Upper lobe of left lung (tissue), 6 donors: ENCODE data around the gene SNAP23. TPM values are rescaled to one million over a fixed set of nuclear protein-coding genes. Genes with fewer than 3 reads are reported as not detected.

Experiments used
- ATAC-seq, 2 donors: fragments of 200-7000 bp; cut with Tn5 transposase; one replicate each; pipeline ENCODE4 v1.9.1; 2022; ENCODE audit warnings: mild to moderate bottlenecking in 2 of 2, moderate library complexity in 2 of 2; ENCODE audit not compliant: low FRiP score in 2 of 2
- DNase-seq, 2 donors: peaks; one replicate each; pipeline ENCODE4 v3.0.0-alpha.2; 2019 to 2020
- H3K27ac ChIP-seq, 4 donors: fragments of 200-600 bp; sonication (generic); one replicate each; pipeline ENCODE4 v1.5.1; 2016 to 2019
- H3K27me3 ChIP-seq, 4 donors: fragments of 200-600 bp; sonication (generic); one replicate each; pipeline ENCODE4 v1.5.1; 2017 to 2019
- H3K36me3 ChIP-seq, 4 donors: fragments of 200-600 bp; sonication (generic); one replicate each; pipeline ENCODE4 v1.5.1; 2016 to 2019
- H3K4me1 ChIP-seq, 4 donors: fragments of 200-600 bp; sonication (generic); one replicate each; pipeline ENCODE4 v1.5.1; 2018 to 2019
- H3K4me3 ChIP-seq, 4 donors: fragments of 200-600 bp; sonication (generic); one replicate each; pipeline ENCODE4 v1.5.1; 2017 to 2019; ENCODE audit warnings: mild to moderate bottlenecking in 2 of 4, moderate library complexity in 1 of 4
- H3K9me3 ChIP-seq, 4 donors: fragments of 200-600 bp; sonication (generic); one replicate each; pipeline ENCODE4 v1.5.1; 2018 to 2019
- CTCF ChIP-seq, 6 experiments: fragments of 450-650 bp in 4 of 6; fragments of 200-600 bp in 2 of 6; sonication (generic) in 2 of 6; IDR thresholded peaks; one replicate each; pipeline ENCODE4 v1.5.1; 2016 to 2019; ENCODE audit warnings: antibody characterized with exemption in 6 of 6
- EP300 ChIP-seq, 4 donors: sonication (generic); formaldehyde crosslinking; IDR thresholded peaks; one replicate each; pipeline ENCODE4 v1.5.1; 2017; ENCODE audit warnings: antibody characterized with exemption in 4 of 4, control low read depth in 2 of 4
- POLR2A ChIP-seq, 4 donors: fragments of 450-650 bp; IDR thresholded peaks; one replicate each; pipeline ENCODE4 v1.5.1; 2016 to 2017; ENCODE audit warnings: antibody characterized with exemption in 4 of 4, mild to moderate bottlenecking in 2 of 4
- POLR2AphosphoS5 ChIP-seq, 2 donors: sonication (generic); formaldehyde crosslinking; IDR thresholded peaks; one replicate each; pipeline ENCODE4 v1.5.1; 2017; ENCODE audit warnings: antibody characterized with exemption in 2 of 2
- WGBS, 2 donors: methylation state at CpG; one replicate each; pipeline ENCODE4 v1.1.5; 2017 to 2018; 5-methylcytosine and 5-hydroxymethylcytosine counted together
- total RNA-seq, 6 donors: library from RNA; depleted of rRNA in 4 of 6; stranded (reverse); fragments of >200 nt in 4 of 6; gene quantifications; one replicate each; pipeline versions ENCODE4 v1.1.0 to v1.2.1, GENCODE V29; 2016 to 2021
- donor health status: DM: no; HTN: no; CAD: no; lungs with moderate emphysema.
- donor health status: DM: no; HTN: yes; CAD: no; lungs with severe emphysema.

Gene SNAP23
- 100 to 1,000 TPM in 1 of 6 donors, 10 to 100 TPM in 5; 47.3 to 108 (median 63.7) TPM for total RNA-seq

GRCh38 chr15:42495361-42496212, at the start of gene SNAP23:
SNAP23 (plus strand) TSS chr15:42495634; CDS start chr15:42511847, 16,213 bp downstream.
- Histone ChIP-seq H3K27ac (peak within 1 kb of the TSS; percentile 92 to 99 (median 94)), H3K4me1 (peaks cover 67 to 83% (median 69%) of the 10 kb centered on the region in 4 donors), H3K4me3 (peak within 1 kb of the TSS; percentile 57 to 94 (median 74)), H3K36me3 (no peaks in the 10 kb centered on the region), H3K27me3 (no peaks in the 10 kb centered on the region), H3K9me3 (no peaks in the 10 kb centered on the region)
- WGBS, 2 donors, result 0 to 1% methylated on average over 35 to 43 of the region's 43 CpGs
- DNase-seq, result peak; percentile 98
- TF ChIP-seq CTCF (IDR thresholded peaks at IDR 0.05) (peak in 1 of 6 experiments; percentile 13), EP300 (IDR thresholded peaks at IDR 0.05) (peak in 1 of 4 donors; percentile 15), POLR2AphosphoS5 (IDR thresholded peaks at IDR 0.05) (peak; percentile 82 to 98), POLR2A (IDR thresholded peaks at IDR 0.05) (peak in 3 of 4 donors; percentile 91 to 99 (median 96))
- ATAC-seq, result peak; percentile 96 to 97

- ATAC-seq (no peak), DNase-seq (no peak)
- Histone ChIP-seq H3K4me1 (peaks cover 0 to 22% (median 8%) of the 10 kb centered on the region in 4 donors), H3K27me3 (no peaks in the 10 kb centered on the region), H3K9me3 (no peaks in the 10 kb centered on the region), H3K36me3 (peaks cover 21 to 89% (median 58%) of the 10 kb centered on the region in 4 donors), H3K4me3 (no peak overlapping the region), H3K27ac (no peak overlapping the region)
- no peak for TF ChIP-seq EP300 (IDR thresholded peaks at IDR 0.05)
- TF ChIP-seq POLR2A (IDR thresholded peaks at IDR 0.05), result no peak
- no peak for TF ChIP-seq CTCF (IDR thresholded peaks at IDR 0.05)
- TF ChIP-seq POLR2AphosphoS5 (IDR thresholded peaks at IDR 0.05), result no peak
- 93% methylated on average over 2 of the region's 2 CpGs for WGBS, 2 donors
Observed at GRCh38 chr15:42447599-42447998, 47.8 kb upstream of the SNAP23 start.

GRCh38 chr15:42448281-42448680, 47.2 kb upstream of the SNAP23 start:
- no peak for ATAC-seq
- DNase-seq, result no peak
- Histone ChIP-seq H3K9me3 (no peaks in the 10 kb centered on the region), H3K27ac (no peak overlapping the region), H3K4me3 (no peak overlapping the region), H3K4me1 (peaks cover 0 to 25% (median 8%) of the 10 kb centered on the region in 4 donors), H3K36me3 (peaks cover 21 to 82% (median 57%) of the 10 kb centered on the region in 4 donors), H3K27me3 (no peaks in the 10 kb centered on the region)
- TF ChIP-seq CTCF (IDR thresholded peaks at IDR 0.05) (no peak), POLR2AphosphoS5 (IDR thresholded peaks at IDR 0.05) (no peak), POLR2A (IDR thresholded peaks at IDR 0.05) (no peak), EP300 (IDR thresholded peaks at IDR 0.05) (no peak)
- WGBS, 2 donors, result 95 to 97% methylated on average over 6 of the region's 6 CpGs

- Histone ChIP-seq H3K4me3 (peak overlapping the region in 1 of 4 donors; percentile 9), H3K36me3 (peaks cover 14 to 77% (median 49%) of the 10 kb centered on the region in 4 donors), H3K27ac (peak overlapping the region; percentile 3 to 50 (median 26)), H3K9me3 (no peaks in the 10 kb centered on the region), H3K4me1 (peaks cover 0 to 30% (median 8%) of the 10 kb centered on the region in 4 donors), H3K27me3 (no peaks in the 10 kb centered on the region)
- TF ChIP-seq POLR2A (IDR thresholded peaks at IDR 0.05) (no peak), POLR2AphosphoS5 (IDR thresholded peaks at IDR 0.05) (peak in 1 of 2 donors; percentile 12)
- DNase-seq, result peak in 1 of 2 donors; percentile 57
- 63 to 70% methylated on average over 11 to 13 of the region's 13 CpGs for WGBS, 2 donors
- ATAC-seq, result peak in 1 of 2 donors; percentile 65
Observed at GRCh38 chr15:42449770-42450424, 45.5 kb upstream of the SNAP23 start.

- H3K27me3 ChIP-seq, result no peaks in the 10 kb centered on the region
- ATAC-seq, result peak in 1 of 2 donors; percentile 15
- peak overlapping the region; percentile 2 to 50 (median 20) for H3K27ac ChIP-seq
- peaks cover 0 to 30% (median 8%) of the 10 kb centered on the region in 4 donors for H3K4me1 ChIP-seq
- TF ChIP-seq CTCF (IDR thresholded peaks at IDR 0.05) (no peak), EP300 (IDR thresholded peaks at IDR 0.05) (peak in 1 of 4 donors; percentile 42)
- H3K36me3 ChIP-seq, result peaks cover 13 to 71% (median 46%) of the 10 kb centered on the region in 4 donors
- DNase-seq, result no peak
- WGBS, 2 donors, result 60 to 73% methylated on average over 4 of the region's 4 CpGs
- no peak overlapping the region for H3K4me3 ChIP-seq
- no peaks in the 10 kb centered on the region for H3K9me3 ChIP-seq
Observed at GRCh38 chr15:42450425-42450790, 45.0 kb upstream of the SNAP23 start.
